ENCODE data around the gene MAP3K3.
A peak's percentile ranks its signal among the peaks of the same experiment; 100 is the strongest.

Gene MAP3K3

DNA sequence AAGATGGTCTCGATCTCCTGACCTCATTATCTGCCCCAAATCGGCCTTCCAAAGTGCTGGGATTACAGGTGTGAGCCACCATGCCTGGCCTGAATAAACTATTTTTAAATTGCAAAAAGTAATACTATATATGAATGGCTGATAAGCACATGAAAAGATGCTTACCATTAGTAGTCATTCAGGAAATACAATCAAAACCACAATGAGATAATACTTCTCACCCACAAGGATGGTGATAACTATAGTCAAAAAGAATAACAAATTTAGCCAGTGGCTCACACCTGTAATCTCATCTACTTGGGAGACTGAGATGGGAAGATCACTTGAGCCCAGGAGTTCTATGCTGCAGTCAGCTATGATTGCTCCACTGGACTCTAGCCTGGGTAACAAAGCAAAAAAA is 23.9 kb upstream of the MAP3K3 start:
- Histone ChIP-seq H3K9me3 (ENCODE audit: control insufficient read depth, low read depth, low read length) (no peaks in the 10 kb centered on the region), H3K4me1 (ENCODE audit: control insufficient read depth, low read depth, low read length) (peaks cover 3% of the 10 kb centered on the region), H3K9ac (ENCODE audit: low read length) (no peak overlapping the region), H3K4me3 (ENCODE audit: low read length) (no peak overlapping the region), H3K27ac (ENCODE audit: low read length) (no peak overlapping the region), H3K36me3 (ENCODE audit: control insufficient read depth, low read depth, low read length) (no peaks in the 10 kb centered on the region), H3K27me3 (ENCODE audit: control insufficient read depth, insufficient read depth, low read length) (no peaks in the 10 kb centered on the region)

DNA sequence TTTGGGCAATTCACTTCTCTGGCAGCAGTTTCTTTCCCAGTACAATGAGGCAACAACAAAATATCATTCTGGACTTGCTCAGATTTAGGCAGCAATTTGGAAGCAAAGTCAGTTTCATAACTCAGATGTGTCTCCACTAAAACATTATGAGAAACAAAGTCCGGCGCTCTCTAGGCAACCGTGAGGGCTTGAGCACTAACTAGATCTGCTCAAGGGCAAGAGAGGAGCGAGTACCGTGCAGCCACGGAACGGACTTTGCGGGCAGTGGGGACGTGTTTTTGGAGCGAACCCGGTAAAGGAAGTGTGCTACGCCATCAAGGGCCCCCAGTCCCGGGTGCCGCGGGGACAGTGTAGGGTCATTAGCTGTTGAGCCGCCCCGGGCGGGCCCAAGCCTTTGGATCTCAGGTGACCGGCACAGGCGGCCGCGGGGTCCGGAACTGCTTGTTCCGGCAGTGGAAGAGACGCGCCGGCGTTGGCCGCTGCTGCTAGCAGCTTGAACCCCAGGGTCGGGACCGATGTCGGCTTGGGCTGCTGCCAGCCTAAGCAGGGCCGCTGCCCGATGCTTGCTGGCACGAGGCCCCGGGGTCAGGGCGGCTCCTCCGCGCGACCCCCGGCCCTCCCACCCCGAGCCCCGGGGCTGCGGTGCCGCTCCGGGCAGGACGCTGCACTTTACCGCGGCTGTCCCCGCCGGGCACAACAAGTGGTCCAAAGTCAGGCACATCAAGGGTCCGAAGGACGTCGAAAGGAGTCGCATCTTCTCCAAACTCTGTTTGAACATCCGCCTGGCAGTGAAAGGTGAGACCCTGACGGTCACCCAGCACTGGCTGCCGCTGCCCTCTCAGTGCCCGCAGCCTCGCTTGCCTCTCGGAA is 21.4 kb upstream of the MAP3K3 start, which contains the start of gene TACO1:
TACO1 (plus strand) TSS at position 327 of the 870 bp plus-strand sequence; CDS start at position 516, 189 bp downstream.
- Histone ChIP-seq H3K36me3 (ENCODE audit: control insufficient read depth, low read depth, low read length) (peaks cover 10% of the 10 kb centered on the region), H3K4me1 (ENCODE audit: control insufficient read depth, low read depth, low read length) (peaks cover 3% of the 10 kb centered on the region), H3K27me3 (ENCODE audit: control insufficient read depth, insufficient read depth, low read length) (no peaks in the 10 kb centered on the region), H3K4me3 (ENCODE audit: low read length) (peak within 1 kb of the TSS; percentile 91), H3K9me3 (ENCODE audit: control insufficient read depth, low read depth, low read length) (no peaks in the 10 kb centered on the region), H3K9ac (ENCODE audit: low read length) (peak within 1 kb of the TSS; percentile 80), H3K27ac (ENCODE audit: low read length) (no peak within 1 kb of the TSS)

DNA sequence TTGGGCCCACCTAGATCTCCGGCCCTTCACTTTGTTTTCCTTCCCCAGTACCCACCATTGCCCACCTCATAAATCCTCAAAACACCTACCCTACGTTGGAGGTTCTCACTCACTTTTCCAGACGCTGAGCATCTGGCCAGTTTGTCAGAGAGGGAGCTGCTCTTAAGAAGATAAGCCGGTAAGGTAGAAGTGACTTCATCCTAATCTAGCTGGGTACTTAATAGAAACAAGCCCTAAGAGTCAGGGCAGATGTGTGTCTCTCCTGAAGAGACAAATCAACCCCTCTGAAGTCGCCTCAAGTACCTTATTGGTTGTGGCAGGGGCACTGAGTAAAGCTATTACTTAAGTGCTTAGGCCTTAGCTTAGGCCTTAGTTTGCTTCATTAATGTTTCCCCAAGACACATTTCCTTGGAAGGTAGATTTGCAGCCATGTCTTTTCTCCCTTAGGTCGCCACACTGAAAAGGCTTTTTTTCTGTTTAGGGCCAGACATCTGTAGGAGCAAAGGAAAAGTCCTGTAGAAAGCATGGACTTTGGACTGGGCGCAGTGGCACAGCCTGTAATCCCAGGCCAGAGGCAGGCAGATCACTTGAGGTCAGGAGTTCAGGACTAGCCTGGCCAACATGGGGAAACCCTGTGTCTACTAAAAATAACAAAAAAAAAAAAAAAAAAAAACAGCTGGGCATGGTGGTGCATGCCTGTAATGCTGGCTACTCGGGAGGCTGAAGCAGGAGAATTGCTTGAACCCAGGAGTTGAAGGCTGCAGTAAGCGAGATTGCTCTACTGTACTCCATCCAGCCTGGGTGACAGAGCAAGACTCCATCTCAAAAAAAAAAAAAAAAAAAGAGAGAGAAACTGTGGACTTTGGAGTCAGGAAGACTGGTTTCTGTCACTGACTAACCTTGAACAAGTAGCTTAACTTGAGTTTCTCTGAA is 20.5 kb upstream of the MAP3K3 start:
- no peaks in the 10 kb centered on the region for H3K27me3 ChIP-seq (ENCODE audit: control insufficient read depth, insufficient read depth, low read length)
- H3K4me3 ChIP-seq (ENCODE audit: low read length) = peak overlapping the region; percentile 91
- peaks cover 13% of the 10 kb centered on the region for H3K36me3 ChIP-seq (ENCODE audit: control insufficient read depth, low read depth, low read length)
- H3K9ac ChIP-seq (ENCODE audit: low read length) = peak overlapping the region; percentile 80
- no peaks in the 10 kb centered on the region for H3K9me3 ChIP-seq (ENCODE audit: control insufficient read depth, low read depth, low read length)
- peaks cover 3% of the 10 kb centered on the region for H3K4me1 ChIP-seq (ENCODE audit: control insufficient read depth, low read depth, low read length)
- no peak overlapping the region for H3K27ac ChIP-seq (ENCODE audit: low read length)

DNA sequence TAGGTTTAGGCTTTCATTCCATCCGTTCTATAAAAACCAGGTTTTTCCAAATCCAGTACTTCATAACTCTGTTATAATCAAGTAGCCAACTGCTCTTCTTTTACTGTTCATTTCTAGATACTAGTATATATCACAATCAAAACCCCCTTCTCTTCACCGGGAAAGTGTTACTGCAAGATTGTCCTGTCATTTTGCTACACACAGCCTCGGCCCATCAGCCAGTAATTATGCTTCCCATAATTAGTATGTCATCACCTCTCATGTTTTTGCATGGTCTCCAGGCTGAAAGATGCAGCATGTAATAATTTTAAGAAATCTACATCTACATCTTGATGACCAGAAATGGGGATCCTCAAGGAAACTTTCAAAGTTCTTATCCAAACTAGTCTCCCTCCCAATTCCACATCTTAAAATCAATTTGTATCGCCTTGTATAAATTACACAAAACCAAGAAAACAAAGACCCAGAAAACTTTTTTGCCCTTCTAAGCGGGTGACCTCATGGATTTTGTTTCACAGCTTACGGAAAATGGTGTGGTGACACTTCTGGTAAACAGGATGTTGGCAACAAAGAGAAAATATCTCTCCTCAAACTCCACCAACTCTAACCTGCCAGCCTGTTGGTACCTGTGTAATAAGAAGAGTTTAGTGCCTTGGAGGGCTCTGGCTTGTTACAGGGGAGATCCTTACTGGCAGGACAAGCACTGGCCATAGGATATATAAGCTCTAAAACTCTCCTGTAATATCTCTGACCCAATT is 12.2 kb upstream of the MAP3K3 start:
- Histone ChIP-seq H3K27ac (ENCODE audit: low read length) (no peak overlapping the region), H3K36me3 (ENCODE audit: control insufficient read depth, low read depth, low read length) (peaks cover 38% of the 10 kb centered on the region), H3K27me3 (ENCODE audit: control insufficient read depth, insufficient read depth, low read length) (no peaks in the 10 kb centered on the region), H3K9me3 (ENCODE audit: control insufficient read depth, low read depth, low read length) (no peaks in the 10 kb centered on the region), H3K4me3 (ENCODE audit: low read length) (no peak overlapping the region), H3K4me1 (ENCODE audit: control insufficient read depth, low read depth, low read length) (no peaks in the 10 kb centered on the region), H3K9ac (ENCODE audit: low read length) (no peak overlapping the region)

DNA sequence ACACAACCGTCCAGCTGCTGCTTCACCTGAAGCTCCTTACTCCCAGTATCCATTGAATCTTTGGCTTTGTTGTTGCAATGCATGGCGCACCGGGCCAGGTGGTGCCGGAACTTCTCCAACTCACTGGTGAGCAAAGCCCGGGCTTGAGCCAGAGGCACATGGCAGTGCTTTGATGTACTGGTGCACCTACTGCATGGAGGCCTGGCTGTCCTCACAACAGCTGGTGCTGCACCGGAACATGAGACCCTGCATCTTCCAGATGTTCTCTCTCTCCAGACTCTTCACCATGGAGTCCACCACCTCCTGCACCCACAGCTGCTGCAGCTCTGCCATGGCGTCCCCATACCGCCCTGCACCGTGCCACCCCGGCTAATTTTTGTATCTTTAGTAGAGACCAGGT is 11.4 kb upstream of the MAP3K3 start:
- peaks cover 33% of the 10 kb centered on the region for H3K36me3 ChIP-seq (ENCODE audit: control insufficient read depth, low read depth, low read length)
- H3K27me3 ChIP-seq (ENCODE audit: control insufficient read depth, insufficient read depth, low read length) = no peaks in the 10 kb centered on the region
- no peaks in the 10 kb centered on the region for H3K4me1 ChIP-seq (ENCODE audit: control insufficient read depth, low read depth, low read length)
- no peaks in the 10 kb centered on the region for H3K9me3 ChIP-seq (ENCODE audit: control insufficient read depth, low read depth, low read length)
- H3K4me3 ChIP-seq (ENCODE audit: low read length) = no peak overlapping the region
- H3K27ac ChIP-seq (ENCODE audit: low read length) = no peak overlapping the region
- H3K9ac ChIP-seq (ENCODE audit: low read length) = no peak overlapping the region

DNA sequence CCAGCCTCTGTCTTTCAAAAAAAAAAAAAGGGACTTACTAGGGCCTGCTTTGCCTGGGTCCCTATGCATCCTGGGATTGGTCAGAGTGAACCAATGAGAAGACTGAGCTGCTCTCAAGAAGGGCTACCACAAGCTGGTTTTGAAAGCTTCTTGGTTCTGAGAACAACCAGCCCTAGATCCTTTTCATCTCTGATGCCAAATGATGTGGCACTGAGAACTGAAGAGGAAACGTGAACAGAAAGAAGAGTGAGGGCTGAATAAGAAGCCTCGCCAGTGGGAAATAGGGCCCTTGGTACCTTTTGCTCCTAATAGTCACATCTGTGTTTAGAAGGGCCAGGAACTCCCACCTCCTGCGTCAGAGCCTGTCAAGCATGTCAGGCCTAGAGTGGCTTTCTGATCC is 10.9 kb upstream of the MAP3K3 start:
- Histone ChIP-seq H3K9me3 (ENCODE audit: control insufficient read depth, low read depth, low read length) (no peaks in the 10 kb centered on the region), H3K27ac (ENCODE audit: low read length) (no peak overlapping the region), H3K9ac (ENCODE audit: low read length) (no peak overlapping the region), H3K4me3 (ENCODE audit: low read length) (no peak overlapping the region), H3K36me3 (ENCODE audit: control insufficient read depth, low read depth, low read length) (peaks cover 33% of the 10 kb centered on the region), H3K27me3 (ENCODE audit: control insufficient read depth, insufficient read depth, low read length) (no peaks in the 10 kb centered on the region), H3K4me1 (ENCODE audit: control insufficient read depth, low read depth, low read length) (no peaks in the 10 kb centered on the region)

DNA sequence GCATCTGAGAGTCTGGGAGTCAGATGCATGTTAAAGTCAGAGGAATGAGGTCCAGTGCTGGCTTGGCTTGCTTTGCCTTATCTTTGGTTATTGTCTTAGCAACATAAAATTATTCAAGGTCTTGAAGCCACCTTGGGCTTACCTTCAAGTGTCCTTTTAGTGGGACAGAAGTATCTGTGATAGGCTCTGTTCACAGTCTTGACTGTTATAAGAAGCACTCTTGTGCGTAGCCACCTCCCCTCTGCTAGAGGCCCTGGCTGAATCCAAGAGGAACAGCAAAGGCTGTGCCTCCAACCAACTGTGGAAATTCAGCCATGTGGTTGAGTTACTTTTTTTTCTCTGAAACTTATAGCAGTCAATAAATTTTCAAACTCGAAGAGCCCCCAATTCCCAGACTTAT is 8.6 kb upstream of the MAP3K3 start:
- H3K27ac ChIP-seq (ENCODE audit: low read length) = no peak overlapping the region
- H3K9me3 ChIP-seq (ENCODE audit: control insufficient read depth, low read depth, low read length) = no peaks in the 10 kb centered on the region
- no peaks in the 10 kb centered on the region for H3K27me3 ChIP-seq (ENCODE audit: control insufficient read depth, insufficient read depth, low read length)
- peaks cover 12% of the 10 kb centered on the region for H3K36me3 ChIP-seq (ENCODE audit: control insufficient read depth, low read depth, low read length)
- H3K9ac ChIP-seq (ENCODE audit: low read length) = no peak overlapping the region
- no peaks in the 10 kb centered on the region for H3K4me1 ChIP-seq (ENCODE audit: control insufficient read depth, low read depth, low read length)
- no peak overlapping the region for H3K4me3 ChIP-seq (ENCODE audit: low read length)

DNA sequence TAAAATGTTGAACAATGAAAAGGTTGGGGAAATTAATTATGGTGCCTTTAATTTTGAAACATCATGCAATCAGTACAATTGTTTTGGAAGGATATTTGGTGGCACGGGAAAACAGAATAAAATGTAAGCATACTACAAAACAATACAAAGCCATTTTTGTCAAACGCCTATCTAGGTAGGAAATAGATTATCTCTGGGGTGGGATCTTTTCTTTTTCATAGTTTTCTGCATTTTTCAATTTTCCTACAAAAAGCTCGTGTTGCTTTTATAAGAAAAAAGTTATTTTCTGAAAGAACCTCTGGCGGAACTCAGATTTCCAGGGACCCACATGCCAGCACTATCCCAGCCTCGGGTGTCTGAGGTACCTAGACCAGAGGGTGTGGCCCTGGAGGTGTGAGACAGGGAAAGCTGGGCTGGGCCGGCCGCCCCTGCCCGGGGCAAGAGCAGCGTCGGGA is 961 bp upstream of the MAP3K3 start:
- H3K36me3 ChIP-seq (ENCODE audit: control insufficient read depth, low read depth, low read length) = no peaks in the 10 kb centered on the region
- H3K4me1 ChIP-seq (ENCODE audit: control insufficient read depth, low read depth, low read length) = peaks cover 10% of the 10 kb centered on the region
- H3K4me3 ChIP-seq (ENCODE audit: low read length) = peak overlapping the region; percentile 80
- no peaks in the 10 kb centered on the region for H3K9me3 ChIP-seq (ENCODE audit: control insufficient read depth, low read depth, low read length)
- H3K27me3 ChIP-seq (ENCODE audit: control insufficient read depth, insufficient read depth, low read length) = no peaks in the 10 kb centered on the region
- peak overlapping the region; percentile 48 for H3K9ac ChIP-seq (ENCODE audit: low read length)
- H3K27ac ChIP-seq (ENCODE audit: low read length) = no peak overlapping the region

DNA sequence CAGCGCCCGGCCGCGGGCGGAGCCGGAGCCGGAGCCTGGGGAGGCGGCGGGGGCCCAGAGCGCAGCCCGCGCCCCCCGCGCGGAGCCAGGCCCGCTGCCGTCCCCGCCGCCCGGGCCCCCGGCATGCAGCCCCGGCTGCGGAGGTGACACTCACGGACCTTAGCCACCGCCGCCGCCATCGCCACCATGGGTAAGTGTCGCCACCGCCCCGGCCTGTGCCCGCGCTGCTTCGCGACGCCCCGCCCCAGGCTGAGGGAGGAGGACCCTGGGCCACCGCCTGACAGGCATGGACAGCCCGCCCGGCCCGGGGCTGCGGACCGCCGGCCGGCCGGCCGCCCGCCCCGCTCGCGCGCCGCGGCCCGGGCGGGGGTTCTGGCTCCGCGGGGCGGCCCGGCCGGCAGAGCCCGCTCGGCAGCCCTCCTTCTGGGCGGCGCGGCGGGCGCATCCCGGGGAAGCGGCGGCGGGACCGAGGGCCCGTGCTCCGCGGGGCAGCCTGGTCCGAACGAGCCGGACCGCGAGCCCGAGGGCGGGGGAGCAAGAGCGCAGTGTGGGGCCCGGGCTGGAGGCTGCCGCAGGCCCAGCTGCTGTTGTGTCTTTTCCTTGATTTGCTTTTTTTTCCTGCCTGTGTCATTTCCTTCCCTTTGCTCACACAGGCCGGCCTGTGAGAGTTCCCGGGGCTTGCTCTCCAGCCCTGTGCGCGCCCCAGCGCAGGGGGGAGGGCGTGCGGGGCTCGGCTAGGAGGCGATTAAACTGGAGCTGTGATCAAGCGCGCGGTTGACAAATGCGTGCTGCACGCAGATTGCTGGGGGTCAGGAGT is 565 bp downstream of the MAP3K3 start:
- Histone ChIP-seq H3K9ac (ENCODE audit: low read length) (peak overlapping the region; percentile 51), H3K4me1 (ENCODE audit: control insufficient read depth, low read depth, low read length) (peaks cover 10% of the 10 kb centered on the region), H3K27me3 (ENCODE audit: control insufficient read depth, insufficient read depth, low read length) (no peaks in the 10 kb centered on the region), H3K4me3 (ENCODE audit: low read length) (peak overlapping the region; percentile 80), H3K36me3 (ENCODE audit: control insufficient read depth, low read depth, low read length) (no peaks in the 10 kb centered on the region), H3K27ac (ENCODE audit: low read length) (no peak overlapping the region), H3K9me3 (ENCODE audit: control insufficient read depth, low read depth, low read length) (no peaks in the 10 kb centered on the region)

DNA sequence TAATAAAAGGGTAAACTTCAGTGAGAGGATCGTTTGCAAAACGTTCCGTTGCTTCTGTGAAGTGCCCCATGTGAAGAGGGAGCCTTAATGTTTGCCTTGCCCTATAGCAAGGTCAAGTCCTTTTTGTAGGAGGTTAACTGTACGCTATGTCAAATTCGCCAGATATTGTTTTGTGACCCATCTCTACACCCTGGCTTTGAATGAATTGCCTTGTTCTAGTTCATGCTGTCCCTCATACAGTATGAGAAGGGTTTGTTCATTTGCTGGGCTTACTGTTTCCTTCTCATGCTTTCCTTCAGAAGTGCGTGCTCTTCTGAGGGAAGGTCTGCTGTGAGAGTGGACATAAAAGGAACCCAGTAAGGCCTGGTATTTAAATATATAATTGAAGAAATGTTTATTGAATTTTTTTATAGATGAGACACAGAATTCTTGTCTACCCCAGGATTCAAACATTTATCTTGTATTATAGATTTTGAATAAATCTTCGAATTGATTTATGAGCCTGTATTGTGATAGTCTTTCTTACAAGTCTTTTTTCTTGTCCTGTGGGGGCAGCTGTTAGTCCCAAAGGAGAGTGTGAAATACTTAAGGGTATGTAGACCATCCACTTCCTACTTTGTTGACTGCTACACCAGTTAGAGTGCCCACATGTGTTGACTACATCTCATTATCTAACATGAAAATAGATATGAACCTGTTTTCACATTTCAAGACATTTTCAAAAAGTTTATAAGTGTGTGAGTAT is 1.7 kb downstream of the MAP3K3 start:
- Histone ChIP-seq H3K36me3 (ENCODE audit: control insufficient read depth, low read depth, low read length) (no peaks in the 10 kb centered on the region), H3K9me3 (ENCODE audit: control insufficient read depth, low read depth, low read length) (no peaks in the 10 kb centered on the region), H3K9ac (ENCODE audit: low read length) (no peak overlapping the region), H3K27ac (ENCODE audit: low read length) (no peak overlapping the region), H3K4me3 (ENCODE audit: low read length) (peak overlapping the region; percentile 80), H3K27me3 (ENCODE audit: control insufficient read depth, insufficient read depth, low read length) (no peaks in the 10 kb centered on the region), H3K4me1 (ENCODE audit: control insufficient read depth, low read depth, low read length) (peaks cover 10% of the 10 kb centered on the region)

Data from iPS-18a (cell line).